Hippocampal formation (tissue), 2 donors: ENCODE data around the gene ARHGAP29.

Experiments used
- DNase-seq, 2 donors: peaks; one replicate each; lab custom pipeline; 2025; lab: John Stamatoyannopoulos, UW

ARHGAP29 gene

DNA sequence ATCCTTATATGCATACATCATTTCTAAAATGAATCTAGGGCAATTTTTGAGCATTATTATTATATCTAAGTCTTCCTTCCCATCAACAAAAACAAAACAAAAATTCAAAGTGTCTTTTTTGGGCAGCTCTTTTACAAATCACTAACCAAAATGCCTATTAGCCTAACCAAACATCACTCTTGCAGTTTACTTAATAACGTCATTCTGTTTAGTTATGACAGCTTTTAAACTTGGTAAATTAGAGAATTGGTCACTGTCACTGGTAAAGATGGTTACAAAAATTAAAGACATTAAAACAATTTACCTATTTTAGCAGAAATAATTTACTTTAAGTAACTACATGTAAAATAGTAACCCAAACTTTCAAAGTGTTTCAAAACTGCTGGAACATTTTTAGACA is 2.8 kb downstream of the ARHGAP29 start:
- DNase-seq = no peak

- DNase-seq = no peak
Observed at GRCh38 chr1:94231746-94232145, 5.6 kb downstream of the ARHGAP29 start.

DNA sequence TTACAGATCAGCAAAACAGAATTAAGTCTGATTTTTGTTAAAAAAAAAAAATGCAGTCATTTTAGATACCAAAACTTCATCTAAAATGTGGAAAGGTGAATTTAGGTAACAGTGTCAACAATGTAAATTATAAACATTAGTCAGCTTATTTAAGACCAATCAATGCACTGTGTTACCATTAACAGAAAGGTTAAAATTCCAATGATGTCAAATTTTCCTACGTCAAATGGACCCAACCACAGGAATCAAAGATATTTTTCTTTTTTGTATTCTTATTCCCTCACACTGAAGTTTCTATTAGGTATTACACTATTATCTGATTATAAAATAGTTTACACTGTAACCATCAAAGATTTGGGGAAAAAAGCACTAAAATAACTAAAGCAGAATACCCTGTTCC is 6.5 kb downstream of the ARHGAP29 start:
- no peak for DNase-seq

- DNase-seq = no peak
Observed at GRCh38 chr1:94228640-94229375, 8.6 kb downstream of the ARHGAP29 start.

DNA sequence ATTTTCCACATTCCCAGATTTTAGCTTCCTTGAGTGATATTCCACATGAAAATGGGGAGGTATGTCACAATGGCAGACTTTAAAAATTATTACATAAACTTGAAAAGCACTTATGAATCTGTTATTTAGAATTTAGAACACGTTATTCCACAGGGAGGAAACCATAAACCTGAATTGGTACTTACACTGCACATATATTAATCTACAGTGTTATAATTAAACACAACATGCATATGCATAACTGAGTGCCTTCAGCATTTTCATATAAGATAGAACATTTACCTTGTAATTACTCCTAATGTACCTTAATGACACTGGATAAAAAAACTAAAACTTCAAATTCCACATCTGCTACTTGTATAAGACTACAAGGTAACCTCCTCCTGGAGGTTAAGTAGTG is 9.8 kb downstream of the ARHGAP29 start:
- no peak for DNase-seq

DNA sequence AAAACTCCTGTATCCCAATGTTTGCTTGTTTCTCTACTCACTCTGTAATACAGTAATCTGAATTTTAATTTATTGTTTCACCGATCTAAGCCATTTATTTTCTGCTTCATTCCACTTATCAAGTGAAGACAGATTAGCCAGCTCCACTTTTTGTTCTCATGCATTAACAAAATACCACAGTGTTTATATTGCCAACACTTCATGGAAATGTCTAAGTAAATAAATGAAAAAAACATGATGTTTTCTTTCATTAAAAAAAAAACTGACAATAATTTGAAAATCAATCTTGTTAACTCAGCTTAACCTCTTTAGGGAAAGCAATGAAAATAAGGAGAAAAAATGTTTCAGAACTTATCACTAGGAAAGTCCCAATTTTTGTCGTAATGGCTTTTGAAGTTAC is 11.5 kb downstream of the ARHGAP29 start:
- DNase-seq = no peak

DNA sequence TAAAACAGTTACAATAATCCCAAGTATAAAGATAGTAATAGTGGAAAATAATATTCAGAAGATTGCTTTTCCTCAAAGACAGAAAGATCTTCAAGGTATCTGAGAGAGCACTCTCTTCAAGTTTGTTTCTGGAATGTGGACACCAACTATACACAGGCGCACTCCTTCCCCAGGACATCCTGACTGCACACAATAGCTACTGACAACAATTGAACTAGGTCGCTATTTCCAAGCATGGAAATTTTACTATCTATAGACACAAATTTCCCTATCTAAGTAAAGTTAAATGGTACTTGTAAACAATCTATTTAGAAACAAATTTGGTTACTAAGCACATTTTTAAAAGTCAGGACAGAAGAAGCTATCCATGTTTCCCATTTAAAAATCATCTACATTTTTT is 19.1 kb downstream of the ARHGAP29 start:
- DNase-seq = no peak

DNA sequence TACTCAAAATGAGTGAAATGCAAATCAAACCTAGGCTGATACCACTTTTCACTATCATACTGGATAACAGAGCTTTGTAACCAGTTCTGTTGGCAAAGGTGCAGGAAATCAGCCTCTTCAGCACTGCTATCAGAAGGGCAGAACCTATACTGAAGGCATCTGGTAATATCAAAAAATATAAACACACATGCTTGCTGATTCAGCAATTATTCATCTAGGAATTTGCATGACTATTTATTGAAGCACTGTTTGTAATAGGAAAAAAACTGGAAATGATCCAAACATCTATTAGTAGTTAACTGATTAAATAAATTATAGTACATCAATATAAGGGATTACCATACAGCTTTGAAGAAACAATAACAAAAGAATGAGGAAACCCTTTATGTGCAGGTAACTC is 21.4 kb downstream of the ARHGAP29 start:
- no peak for DNase-seq

DNA sequence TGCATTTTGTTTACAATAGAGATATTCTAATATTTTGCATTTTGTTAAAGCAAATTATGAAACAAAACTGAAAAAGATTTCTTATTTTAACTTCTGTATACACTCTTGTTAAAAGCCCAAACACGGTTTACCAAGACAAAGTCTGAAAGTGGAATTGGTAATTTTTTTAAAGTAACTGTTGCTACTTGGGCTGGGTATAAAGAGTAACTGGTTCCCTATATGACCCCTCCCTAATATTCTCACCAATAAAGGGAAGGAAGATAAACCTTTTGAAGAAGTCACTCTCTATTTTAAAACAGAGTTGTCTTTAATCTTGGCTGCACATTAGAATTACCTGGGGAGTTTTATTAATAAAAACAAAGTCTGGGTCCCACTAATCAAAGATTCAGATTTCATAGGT is 27.4 kb downstream of the ARHGAP29 start:
- no peak for DNase-seq

- no peak for DNase-seq
Observed at GRCh38 chr1:94209425-94209824, 28.0 kb downstream of the ARHGAP29 start.

GRCh38 chr1:94207695-94208094 is 29.7 kb downstream of the ARHGAP29 start:
- DNase-seq = no peak

- DNase-seq = no peak
Observed at GRCh38 chr1:94205639-94206038, 31.7 kb downstream of the ARHGAP29 start.

DNA sequence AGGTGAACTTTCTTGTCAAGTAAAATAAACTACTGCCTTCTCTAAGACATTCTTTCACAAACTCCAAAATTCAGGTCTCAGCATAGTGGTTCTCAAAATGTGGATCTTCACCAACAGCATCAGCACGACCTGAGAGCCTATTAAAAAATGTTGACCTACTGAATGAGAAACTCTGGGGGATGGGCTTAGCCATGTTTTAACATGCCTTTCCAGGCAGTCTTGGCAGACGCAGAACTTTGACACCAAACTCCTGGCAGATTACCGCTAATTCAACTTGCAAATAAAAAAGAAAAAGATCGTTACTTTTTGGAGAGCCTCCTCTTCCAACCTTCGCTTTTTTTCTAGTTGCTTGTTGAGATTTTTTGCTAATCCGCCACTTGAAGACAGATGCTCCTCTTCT is 35.1 kb downstream of the ARHGAP29 start:
- DNase-seq = no peak

GRCh38 chr1:94199398-94199797 is 38.0 kb downstream of the ARHGAP29 start:
- DNase-seq = no peak

DNA sequence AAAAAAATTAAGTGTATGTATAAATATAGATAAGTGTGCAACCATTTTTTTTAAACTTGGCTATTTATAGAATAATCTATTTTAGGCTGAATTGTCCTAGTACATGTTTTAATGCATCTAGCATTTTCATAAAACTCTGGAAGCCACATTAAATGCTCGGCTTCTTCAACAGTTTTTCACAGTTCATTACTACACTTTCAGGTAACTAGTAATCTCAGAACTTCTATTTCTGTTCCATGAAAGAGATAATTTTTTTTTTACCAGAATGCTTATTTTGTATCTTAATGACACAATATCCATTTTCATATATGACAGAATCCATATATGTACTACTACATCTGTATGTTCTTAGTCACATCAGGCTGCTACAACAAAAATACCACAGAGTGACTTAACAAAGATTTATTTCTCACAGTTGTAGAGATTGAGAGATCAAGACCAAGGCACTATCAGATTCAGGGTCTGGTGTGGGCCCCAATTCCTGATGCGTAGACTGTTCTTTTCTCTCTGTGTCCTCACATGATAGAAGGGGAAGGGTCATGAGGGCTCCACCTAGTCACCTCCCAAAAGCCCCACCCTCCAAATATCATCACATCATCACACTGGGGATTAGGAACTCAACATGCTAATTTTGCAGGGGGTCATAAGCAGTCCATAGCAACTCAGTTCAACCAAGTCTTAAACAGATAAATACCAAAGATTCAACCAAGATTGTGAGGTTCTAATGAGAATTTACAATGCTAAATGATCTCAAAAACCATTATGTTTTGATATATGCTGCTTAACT is 43.1 kb downstream of the ARHGAP29 start:
- no peak for DNase-seq

- DNase-seq = no peak
Observed at GRCh38 chr1:94193128-94193527, 44.3 kb downstream of the ARHGAP29 start.

GRCh38 chr1:94191216-94191615 is 46.2 kb downstream of the ARHGAP29 start:
- no peak for DNase-seq

GRCh38 chr1:94186946-94187345 is 50.4 kb downstream of the ARHGAP29 start:
- no peak for DNase-seq

DNA sequence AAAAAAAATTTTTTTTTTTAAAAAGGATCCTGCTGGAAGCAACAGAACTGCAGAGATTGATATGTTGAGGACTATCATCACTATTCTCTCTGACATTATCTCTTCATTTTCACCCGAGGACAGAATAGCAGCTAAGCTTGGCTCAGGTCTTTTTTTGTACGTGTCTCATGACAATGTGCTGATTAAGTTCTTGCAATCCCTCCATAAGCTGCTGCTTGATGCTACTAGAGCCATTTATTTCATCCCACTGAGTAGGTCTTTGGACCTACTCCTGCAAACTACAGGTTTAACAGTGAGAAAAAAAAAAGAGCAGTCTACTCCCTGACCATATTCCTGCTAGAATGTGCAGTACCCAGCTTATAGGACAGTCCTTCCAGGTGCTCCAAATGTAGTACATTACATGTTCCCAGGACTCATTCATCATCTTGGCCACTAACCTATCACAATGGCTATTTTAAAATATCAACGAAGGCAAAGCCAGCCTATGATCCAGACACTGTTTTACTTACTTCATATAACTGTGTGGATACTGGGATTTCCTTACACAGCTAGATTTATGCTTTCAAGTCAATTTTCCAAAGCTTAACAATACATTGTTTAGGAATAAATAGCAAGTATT is 54.1 kb downstream of the ARHGAP29 start:
- no peak for DNase-seq

DNA sequence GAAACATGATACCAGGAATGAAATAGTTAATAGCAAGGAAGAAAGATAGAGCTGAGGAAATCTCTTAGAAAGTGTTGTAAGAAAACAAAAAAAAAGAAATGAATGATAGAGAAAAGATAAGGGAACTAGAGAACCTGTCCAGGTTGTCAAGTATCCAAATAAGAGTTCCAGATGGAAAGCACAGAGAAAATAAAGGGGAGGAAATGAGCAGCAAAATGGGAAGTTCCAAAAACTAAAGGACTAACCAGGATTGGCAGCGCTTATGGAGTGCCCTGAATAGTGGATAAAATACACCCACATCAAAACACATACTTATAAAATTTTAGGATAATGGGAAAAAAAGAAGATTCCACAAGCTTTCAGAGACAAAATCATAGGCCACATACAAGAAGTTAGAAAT is 55.2 kb downstream of the ARHGAP29 start:
- DNase-seq = no peak

- DNase-seq = no peak
Observed at GRCh38 chr1:94180650-94181049, 56.7 kb downstream of the ARHGAP29 start.

- no peak for DNase-seq
Observed at GRCh38 chr1:94178901-94179300, 58.5 kb downstream of the ARHGAP29 start.

GRCh38 chr1:94169126-94169525 is 68.3 kb downstream of the ARHGAP29 start:
- no peak for DNase-seq
